ENCODE measurements around the gene CYP4F2. TPM values are rescaled to one million over a fixed set of nuclear protein-coding genes. Genes with fewer than 3 reads are reported as not detected.

The CYP4F2 gene
- total and polyA plus RNA-seq, 2 of the 8 experiments (the other 6 are each of a cell fraction or from before 2014, with no cell fraction given) = not detected

GRCh38 chr19:15874821-15875474, 22.9 kb downstream of the CYP4F2 start (continued):
- TF ChIP-seq, protein P1, sequence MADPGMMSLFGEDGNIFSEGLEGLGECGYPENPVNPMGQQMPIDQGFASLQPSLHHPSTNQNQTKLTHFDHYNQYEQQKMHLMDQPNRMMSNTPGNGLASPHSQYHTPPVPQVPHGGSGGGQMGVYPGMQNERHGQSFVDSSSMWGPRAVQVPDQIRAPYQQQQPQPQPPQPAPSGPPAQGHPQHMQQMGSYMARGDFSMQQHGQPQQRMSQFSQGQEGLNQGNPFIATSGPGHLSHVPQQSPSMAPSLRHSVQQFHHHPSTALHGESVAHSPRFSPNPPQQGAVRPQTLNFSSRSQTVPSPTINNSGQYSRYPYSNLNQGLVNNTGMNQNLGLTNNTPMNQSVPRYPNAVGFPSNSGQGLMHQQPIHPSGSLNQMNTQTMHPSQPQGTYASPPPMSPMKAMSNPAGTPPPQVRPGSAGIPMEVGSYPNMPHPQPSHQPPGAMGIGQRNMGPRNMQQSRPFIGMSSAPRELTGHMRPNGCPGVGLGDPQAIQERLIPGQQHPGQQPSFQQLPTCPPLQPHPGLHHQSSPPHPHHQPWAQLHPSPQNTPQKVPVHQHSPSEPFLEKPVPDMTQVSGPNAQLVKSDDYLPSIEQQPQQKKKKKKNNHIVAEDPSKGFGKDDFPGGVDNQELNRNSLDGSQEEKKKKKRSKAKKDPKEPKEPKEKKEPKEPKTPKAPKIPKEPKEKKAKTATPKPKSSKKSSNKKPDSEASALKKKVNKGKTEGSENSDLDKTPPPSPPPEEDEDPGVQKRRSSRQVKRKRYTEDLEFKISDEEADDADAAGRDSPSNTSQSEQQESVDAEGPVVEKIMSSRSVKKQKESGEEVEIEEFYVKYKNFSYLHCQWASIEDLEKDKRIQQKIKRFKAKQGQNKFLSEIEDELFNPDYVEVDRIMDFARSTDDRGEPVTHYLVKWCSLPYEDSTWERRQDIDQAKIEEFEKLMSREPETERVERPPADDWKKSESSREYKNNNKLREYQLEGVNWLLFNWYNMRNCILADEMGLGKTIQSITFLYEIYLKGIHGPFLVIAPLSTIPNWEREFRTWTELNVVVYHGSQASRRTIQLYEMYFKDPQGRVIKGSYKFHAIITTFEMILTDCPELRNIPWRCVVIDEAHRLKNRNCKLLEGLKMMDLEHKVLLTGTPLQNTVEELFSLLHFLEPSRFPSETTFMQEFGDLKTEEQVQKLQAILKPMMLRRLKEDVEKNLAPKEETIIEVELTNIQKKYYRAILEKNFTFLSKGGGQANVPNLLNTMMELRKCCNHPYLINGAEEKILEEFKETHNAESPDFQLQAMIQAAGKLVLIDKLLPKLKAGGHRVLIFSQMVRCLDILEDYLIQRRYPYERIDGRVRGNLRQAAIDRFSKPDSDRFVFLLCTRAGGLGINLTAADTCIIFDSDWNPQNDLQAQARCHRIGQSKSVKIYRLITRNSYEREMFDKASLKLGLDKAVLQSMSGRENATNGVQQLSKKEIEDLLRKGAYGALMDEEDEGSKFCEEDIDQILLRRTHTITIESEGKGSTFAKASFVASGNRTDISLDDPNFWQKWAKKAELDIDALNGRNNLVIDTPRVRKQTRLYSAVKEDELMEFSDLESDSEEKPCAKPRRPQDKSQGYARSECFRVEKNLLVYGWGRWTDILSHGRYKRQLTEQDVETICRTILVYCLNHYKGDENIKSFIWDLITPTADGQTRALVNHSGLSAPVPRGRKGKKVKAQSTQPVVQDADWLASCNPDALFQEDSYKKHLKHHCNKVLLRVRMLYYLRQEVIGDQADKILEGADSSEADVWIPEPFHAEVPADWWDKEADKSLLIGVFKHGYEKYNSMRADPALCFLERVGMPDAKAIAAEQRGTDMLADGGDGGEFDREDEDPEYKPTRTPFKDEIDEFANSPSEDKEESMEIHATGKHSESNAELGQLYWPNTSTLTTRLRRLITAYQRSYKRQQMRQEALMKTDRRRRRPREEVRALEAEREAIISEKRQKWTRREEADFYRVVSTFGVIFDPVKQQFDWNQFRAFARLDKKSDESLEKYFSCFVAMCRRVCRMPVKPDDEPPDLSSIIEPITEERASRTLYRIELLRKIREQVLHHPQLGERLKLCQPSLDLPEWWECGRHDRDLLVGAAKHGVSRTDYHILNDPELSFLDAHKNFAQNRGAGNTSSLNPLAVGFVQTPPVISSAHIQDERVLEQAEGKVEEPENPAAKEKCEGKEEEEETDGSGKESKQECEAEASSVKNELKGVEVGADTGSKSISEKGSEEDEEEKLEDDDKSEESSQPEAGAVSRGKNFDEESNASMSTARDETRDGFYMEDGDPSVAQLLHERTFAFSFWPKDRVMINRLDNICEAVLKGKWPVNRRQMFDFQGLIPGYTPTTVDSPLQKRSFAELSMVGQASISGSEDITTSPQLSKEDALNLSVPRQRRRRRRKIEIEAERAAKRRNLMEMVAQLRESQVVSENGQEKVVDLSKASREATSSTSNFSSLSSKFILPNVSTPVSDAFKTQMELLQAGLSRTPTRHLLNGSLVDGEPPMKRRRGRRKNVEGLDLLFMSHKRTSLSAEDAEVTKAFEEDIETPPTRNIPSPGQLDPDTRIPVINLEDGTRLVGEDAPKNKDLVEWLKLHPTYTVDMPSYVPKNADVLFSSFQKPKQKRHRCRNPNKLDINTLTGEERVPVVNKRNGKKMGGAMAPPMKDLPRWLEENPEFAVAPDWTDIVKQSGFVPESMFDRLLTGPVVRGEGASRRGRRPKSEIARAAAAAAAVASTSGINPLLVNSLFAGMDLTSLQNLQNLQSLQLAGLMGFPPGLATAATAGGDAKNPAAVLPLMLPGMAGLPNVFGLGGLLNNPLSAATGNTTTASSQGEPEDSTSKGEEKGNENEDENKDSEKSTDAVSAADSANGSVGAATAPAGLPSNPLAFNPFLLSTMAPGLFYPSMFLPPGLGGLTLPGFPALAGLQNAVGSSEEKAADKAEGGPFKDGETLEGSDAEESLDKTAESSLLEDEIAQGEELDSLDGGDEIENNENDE (IDR thresholded peaks at IDR 0.05; ENCODE audit: insufficient replicate concordance, low read length) = no peak
- TF ChIP-seq KDM4A (IDR thresholded peaks at IDR 0.05; ENCODE audit: low read depth, low read length, severe bottlenecking) (no peak), E2F6 (IDR thresholded peaks at IDR 0.05) (no peak), SP4 (IDR thresholded peaks at IDR 0.05; ENCODE audit: low read length) (no peak), SUZ12 (IDR thresholded peaks at IDR 0.05; ENCODE audit: low read length) (no peak), RAD21 (IDR thresholded peaks at IDR 0.05 in 1 of 2, conservative IDR thresholded peaks at IDR 0.05 in 1 of 2; ENCODE audit: low read depth in 2 of 2, low read length in 2 of 2) (no peak), SP2 (IDR thresholded peaks at IDR 0.05; ENCODE audit: low read length) (no peak), CHD1 (IDR thresholded peaks at IDR 0.05; ENCODE audit: low read depth, low read length) (no peak), CREB1 (IDR thresholded peaks at IDR 0.05) (no peak), EP300 (IDR thresholded peaks at IDR 0.05; ENCODE audit: borderline replicate concordance in 1 of 2, low read depth in 2 of 2, low read length in 2 of 2) (no peak)

Measured in H1 (cell line).